Neural cell (in vitro differentiated cells): ENCODE results near the gene HS1BP3. TPM values are rescaled to one million over a fixed set of nuclear protein-coding genes. Genes with fewer than 3 reads are reported as not detected.
A peak's percentile ranks its signal among the peaks of the same experiment; 100 is the strongest.

Source experiments
- H2AFZ ChIP-seq: fragments of 200-600, 300-800 bp; sonication (generic), shearing (Covaris generic); 2 replicates; pipeline ENCODE4 v1.6.0; 2014; ENCODE audit warnings: low read depth, mild to moderate bottlenecking, antibody characterized with exemption, low read length, moderate library complexity
- H3F3A ChIP-seq: fragments of 200-600 bp; shearing (Covaris generic); 2 replicates; pipeline ENCODE4 v1.6.1; 2016; ENCODE audit warnings: mild to moderate bottlenecking, moderate library complexity, mixed read lengths, antibody characterized with exemption, low read length; ENCODE audit not compliant: insufficient read depth, poor library complexity, severe bottlenecking
- H3K27ac ChIP-seq: fragments of 200-600, 300-800 bp; sonication (generic), shearing (Covaris generic); 2 replicates; pipeline ENCODE4 v1.5.1; 2014; ENCODE audit warnings: mild to moderate bottlenecking, low read length, moderate library complexity
- H3K27me3 ChIP-seq: fragments of 300-800, 200-600 bp; sonication (generic), shearing (Covaris generic); 2 replicates; pipeline ENCODE4 v1.6.0; 2014; ENCODE audit warnings: mild to moderate bottlenecking, low read depth, low read length, moderate library complexity; ENCODE audit not compliant: insufficient read depth
- H3K36me3 ChIP-seq: fragments of 300-800, 200-600 bp; sonication (generic), shearing (Covaris generic); 2 replicates; pipeline ENCODE4 v1.5.1; 2014; ENCODE audit warnings: mild to moderate bottlenecking, antibody characterized with exemption, low read length, moderate library complexity; ENCODE audit not compliant: insufficient read depth
- H3K4me2 ChIP-seq: fragments of 300-800, 200-600 bp; sonication (generic), shearing (Covaris generic); 2 replicates; pipeline ENCODE4 v1.6.0; 2014; ENCODE audit warnings: mild to moderate bottlenecking, low read length
- H3K4me3 ChIP-seq: fragments of 300-800, 200-600 bp; sonication (generic), shearing (Covaris generic); 2 replicates; pipeline ENCODE4 v1.5.1; 2014; ENCODE audit warnings: mild to moderate bottlenecking, low read length, moderate library complexity
- H3K79me2 ChIP-seq: fragments of 200-600 bp; shearing (Covaris generic); replicated peaks from 2 replicates; pipeline ENCODE4 v1.6.0; 2014; ENCODE audit warnings: mild to moderate bottlenecking, low read length, moderate library complexity; ENCODE audit not compliant: insufficient read depth
- H3K9ac ChIP-seq: fragments of 300-800, 200-600 bp; sonication (generic), shearing (Covaris generic); 2 replicates; pipeline ENCODE4 v1.6.1; 2016; ENCODE audit warnings: mild to moderate bottlenecking, low read length, mixed read lengths
- H3K9me2 ChIP-seq: fragments of 200-600 bp; shearing (Covaris generic); 2 replicates; pipeline ENCODE4 v1.6.1; 2016; ENCODE audit warnings: mild to moderate bottlenecking, low read length, mixed read lengths; ENCODE audit not compliant: insufficient read depth
- H3K9me3 ChIP-seq: fragments of 200-600, 300-800 bp; sonication (generic), shearing (Covaris generic); 2 replicates; pipeline ENCODE4 v1.6.1; 2016; ENCODE audit warnings: mild to moderate bottlenecking, mixed run types, low read length, moderate library complexity, mixed read lengths
- H4K20me1 ChIP-seq: fragments of 200-600 bp; shearing (Covaris generic); 2 replicates; pipeline ENCODE4 v1.6.1; 2016; ENCODE audit warnings: mild to moderate bottlenecking, mixed run types; ENCODE audit not compliant: insufficient read depth
- EP300 ChIP-seq: fragments of 450-650 bp; conservative IDR thresholded peaks from 2 replicates; pipeline ENCODE4 v1.6.1; 2014; ENCODE audit warnings: antibody characterized with exemption, mild to moderate bottlenecking, moderate library complexity; ENCODE audit not compliant: poor library complexity, severe bottlenecking
- MXI1 ChIP-seq: fragments of 450-650 bp; conservative IDR thresholded peaks from 2 replicates; pipeline ENCODE4 v1.6.1; 2014; ENCODE audit warnings: antibody characterized with exemption, mild to moderate bottlenecking; ENCODE audit not compliant: poor library complexity, severe bottlenecking
- POLR2AphosphoS5 ChIP-seq: IDR thresholded peaks from 2 replicates; pipeline ENCODE4 v1.6.1; 2012
- RAD21 ChIP-seq: fragments of 450-650 bp; conservative IDR thresholded peaks from 2 replicates; pipeline ENCODE4 v1.6.1; 2014; ENCODE audit warnings: antibody characterized with exemption, mild to moderate bottlenecking, moderate library complexity
- polyA plus RNA-seq: library from polyadenylated mRNA; depleted of rRNA; stranded (reverse); fragments of >200 nt; gene quantifications from 2 replicates; pipeline ENCODE4 v1.2.3, GENCODE V29; 2014
- TF ChIP-seq, protein P1 (sequence below): fragments of 450-650 bp; IDR thresholded peaks from 2 replicates; pipeline ENCODE4 v1.5.1; 2014; ENCODE audit warnings: antibody characterized with exemption, mild to moderate bottlenecking, moderate library complexity; ENCODE audit not compliant: poor library complexity, severe bottlenecking
- TF ChIP-seq, protein P2 (sequence below): IDR thresholded peaks from 2 replicates; pipeline ENCODE4 v1.6.1; 2012; ENCODE audit warnings: borderline replicate concordance

Gene HS1BP3
- polyA plus RNA-seq, 1 donor from 2014 or later: 8.9 TPM

DNA sequence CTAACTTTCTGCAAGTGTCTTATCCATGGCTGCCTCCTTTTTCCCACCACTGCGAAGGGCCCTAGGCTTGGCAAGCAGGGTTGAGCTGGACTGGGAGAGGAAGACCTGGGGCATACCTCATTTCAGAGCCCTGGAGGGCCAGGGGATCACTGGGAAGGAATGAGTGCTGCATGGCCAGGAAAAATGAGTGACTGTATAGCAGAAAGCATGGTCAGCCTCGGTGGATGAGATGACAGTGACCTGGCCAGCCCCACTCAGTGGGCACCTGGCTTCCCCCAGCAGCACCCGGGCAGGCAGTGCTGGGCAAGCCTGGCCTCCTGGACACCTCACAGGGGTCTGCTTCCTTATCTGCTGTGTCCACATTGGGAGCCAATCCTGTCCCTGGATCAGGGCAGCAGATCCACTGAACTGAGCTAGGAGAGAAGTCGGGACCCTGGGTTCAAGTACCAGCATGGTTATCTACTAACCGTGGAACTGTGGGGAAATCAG lies 76.4 kb downstream of the HS1BP3 start:
- Histone ChIP-seq H3K9me2 (no peaks in the 10 kb centered on the region), H3K79me2 (no peaks in the 10 kb centered on the region), H3K27me3 (no peaks in the 10 kb centered on the region), H3K4me2 (no peak overlapping the region), H3K36me3 (no peaks in the 10 kb centered on the region), H3K27ac (peak overlapping the region; percentile 8), H3K4me3 (no peak overlapping the region), H4K20me1 (no peaks in the 10 kb centered on the region), H2AFZ (no peak overlapping the region), H3K9ac (no peak overlapping the region), H3F3A (no peaks in the 10 kb centered on the region), H3K9me3 (no peaks in the 10 kb centered on the region)
- no peak for TF ChIP-seq EP300
- TF ChIP-seq MXI1: no peak
- TF ChIP-seq RAD21: no peak
- TF ChIP-seq, protein P1, sequence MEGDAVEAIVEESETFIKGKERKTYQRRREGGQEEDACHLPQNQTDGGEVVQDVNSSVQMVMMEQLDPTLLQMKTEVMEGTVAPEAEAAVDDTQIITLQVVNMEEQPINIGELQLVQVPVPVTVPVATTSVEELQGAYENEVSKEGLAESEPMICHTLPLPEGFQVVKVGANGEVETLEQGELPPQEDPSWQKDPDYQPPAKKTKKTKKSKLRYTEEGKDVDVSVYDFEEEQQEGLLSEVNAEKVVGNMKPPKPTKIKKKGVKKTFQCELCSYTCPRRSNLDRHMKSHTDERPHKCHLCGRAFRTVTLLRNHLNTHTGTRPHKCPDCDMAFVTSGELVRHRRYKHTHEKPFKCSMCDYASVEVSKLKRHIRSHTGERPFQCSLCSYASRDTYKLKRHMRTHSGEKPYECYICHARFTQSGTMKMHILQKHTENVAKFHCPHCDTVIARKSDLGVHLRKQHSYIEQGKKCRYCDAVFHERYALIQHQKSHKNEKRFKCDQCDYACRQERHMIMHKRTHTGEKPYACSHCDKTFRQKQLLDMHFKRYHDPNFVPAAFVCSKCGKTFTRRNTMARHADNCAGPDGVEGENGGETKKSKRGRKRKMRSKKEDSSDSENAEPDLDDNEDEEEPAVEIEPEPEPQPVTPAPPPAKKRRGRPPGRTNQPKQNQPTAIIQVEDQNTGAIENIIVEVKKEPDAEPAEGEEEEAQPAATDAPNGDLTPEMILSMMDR: no peak
- TF ChIP-seq, protein P2, sequence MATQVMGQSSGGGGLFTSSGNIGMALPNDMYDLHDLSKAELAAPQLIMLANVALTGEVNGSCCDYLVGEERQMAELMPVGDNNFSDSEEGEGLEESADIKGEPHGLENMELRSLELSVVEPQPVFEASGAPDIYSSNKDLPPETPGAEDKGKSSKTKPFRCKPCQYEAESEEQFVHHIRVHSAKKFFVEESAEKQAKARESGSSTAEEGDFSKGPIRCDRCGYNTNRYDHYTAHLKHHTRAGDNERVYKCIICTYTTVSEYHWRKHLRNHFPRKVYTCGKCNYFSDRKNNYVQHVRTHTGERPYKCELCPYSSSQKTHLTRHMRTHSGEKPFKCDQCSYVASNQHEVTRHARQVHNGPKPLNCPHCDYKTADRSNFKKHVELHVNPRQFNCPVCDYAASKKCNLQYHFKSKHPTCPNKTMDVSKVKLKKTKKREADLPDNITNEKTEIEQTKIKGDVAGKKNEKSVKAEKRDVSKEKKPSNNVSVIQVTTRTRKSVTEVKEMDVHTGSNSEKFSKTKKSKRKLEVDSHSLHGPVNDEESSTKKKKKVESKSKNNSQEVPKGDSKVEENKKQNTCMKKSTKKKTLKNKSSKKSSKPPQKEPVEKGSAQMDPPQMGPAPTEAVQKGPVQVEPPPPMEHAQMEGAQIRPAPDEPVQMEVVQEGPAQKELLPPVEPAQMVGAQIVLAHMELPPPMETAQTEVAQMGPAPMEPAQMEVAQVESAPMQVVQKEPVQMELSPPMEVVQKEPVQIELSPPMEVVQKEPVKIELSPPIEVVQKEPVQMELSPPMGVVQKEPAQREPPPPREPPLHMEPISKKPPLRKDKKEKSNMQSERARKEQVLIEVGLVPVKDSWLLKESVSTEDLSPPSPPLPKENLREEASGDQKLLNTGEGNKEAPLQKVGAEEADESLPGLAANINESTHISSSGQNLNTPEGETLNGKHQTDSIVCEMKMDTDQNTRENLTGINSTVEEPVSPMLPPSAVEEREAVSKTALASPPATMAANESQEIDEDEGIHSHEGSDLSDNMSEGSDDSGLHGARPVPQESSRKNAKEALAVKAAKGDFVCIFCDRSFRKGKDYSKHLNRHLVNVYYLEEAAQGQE: no peak

DNA sequence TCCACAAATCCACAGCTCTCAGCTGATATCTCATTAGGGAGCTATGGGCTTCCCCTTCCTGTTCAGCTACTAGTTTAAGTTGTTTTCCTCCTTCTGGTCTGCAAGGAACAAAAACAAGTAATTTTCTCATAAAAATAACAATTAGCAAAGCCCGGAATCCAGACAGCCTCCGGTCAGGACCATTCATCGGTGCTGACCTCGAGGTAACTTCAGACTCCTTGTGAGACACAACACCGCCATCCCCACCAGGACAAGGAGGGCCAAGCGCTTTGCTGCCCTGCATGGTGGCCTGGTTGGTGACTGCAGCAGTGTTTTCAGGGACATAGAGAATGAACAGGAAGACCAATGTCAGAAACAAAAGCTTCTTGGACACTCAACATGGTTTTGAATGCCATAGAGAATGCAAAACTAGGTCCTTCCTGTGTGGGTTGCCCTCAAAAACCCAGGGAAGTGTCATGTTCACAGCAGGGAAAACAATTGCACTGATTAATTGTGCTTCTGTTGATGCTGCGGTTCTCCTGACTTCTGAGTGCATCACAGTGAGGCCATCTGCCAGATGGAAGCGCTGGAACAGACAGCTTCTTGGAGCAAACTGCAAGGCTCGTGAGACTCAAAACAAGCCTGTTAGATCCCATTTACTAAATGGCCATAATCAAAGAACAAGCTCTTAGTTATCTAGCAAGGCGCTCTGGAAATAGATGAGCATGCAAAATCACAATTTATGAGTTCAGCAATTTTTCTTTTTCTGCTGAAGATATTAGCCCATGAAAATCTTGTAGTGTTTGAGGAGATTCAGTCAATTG lies 77.1 kb downstream of the HS1BP3 start:
- no peak overlapping the region for H2AFZ ChIP-seq
- H3K9ac ChIP-seq: no peak overlapping the region
- H4K20me1 ChIP-seq: no peaks in the 10 kb centered on the region
- H3K4me3 ChIP-seq: no peak overlapping the region
- no peaks in the 10 kb centered on the region for H3F3A ChIP-seq
- no peaks in the 10 kb centered on the region for H3K79me2 ChIP-seq
- H3K27ac ChIP-seq: peak overlapping the region; percentile 8
- H3K9me3 ChIP-seq: no peaks in the 10 kb centered on the region
- no peaks in the 10 kb centered on the region for H3K27me3 ChIP-seq
- no peaks in the 10 kb centered on the region for H3K9me2 ChIP-seq
- no peak overlapping the region for H3K4me2 ChIP-seq
- H3K36me3 ChIP-seq: no peaks in the 10 kb centered on the region
- TF ChIP-seq, protein P1: no peak
- TF ChIP-seq POLR2AphosphoS5: peak; percentile 18
